ENCODE data around the gene DDX56. TPM values are rescaled to one million over a fixed set of nuclear protein-coding genes. Genes with fewer than 3 reads are reported as not detected.
A peak's percentile ranks its signal among the peaks of the same experiment; 100 is the strongest.

The DDX56 gene, protein sequence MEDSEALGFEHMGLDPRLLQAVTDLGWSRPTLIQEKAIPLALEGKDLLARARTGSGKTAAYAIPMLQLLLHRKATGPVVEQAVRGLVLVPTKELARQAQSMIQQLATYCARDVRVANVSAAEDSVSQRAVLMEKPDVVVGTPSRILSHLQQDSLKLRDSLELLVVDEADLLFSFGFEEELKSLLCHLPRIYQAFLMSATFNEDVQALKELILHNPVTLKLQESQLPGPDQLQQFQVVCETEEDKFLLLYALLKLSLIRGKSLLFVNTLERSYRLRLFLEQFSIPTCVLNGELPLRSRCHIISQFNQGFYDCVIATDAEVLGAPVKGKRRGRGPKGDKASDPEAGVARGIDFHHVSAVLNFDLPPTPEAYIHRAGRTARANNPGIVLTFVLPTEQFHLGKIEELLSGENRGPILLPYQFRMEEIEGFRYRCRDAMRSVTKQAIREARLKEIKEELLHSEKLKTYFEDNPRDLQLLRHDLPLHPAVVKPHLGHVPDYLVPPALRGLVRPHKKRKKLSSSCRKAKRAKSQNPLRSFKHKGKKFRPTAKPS
- 10 to 100 TPM in 11 of 12 donors, not detected in 1; 28.0 to 62.6 (median 48.9) TPM for polyA plus RNA-seq (ENCODE audit: insufficient read length in 12 of 12)
- long read RNA-seq, donor 1, transcript DDX56-201 (14 exons, 2,336 nt): major isoform, 5 of 11 reads
- long read RNA-seq, donor 1, partial matches to known transcripts: 6 of 11 reads
- long read RNA-seq, donor 1, other reads (novel, unspliced or antisense): 0 of 11 reads
- long read RNA-seq, donor 2, transcript DDX56-201 (14 exons, 2,336 nt): major isoform, 14 of 15 reads
- long read RNA-seq, donor 2, partial matches to known transcripts: 0 of 15 reads
- long read RNA-seq, donor 2, other reads (novel, unspliced or antisense): 0 of 15 reads
- long read RNA-seq, donor 3, partial matches to known transcripts: 0 of 2 reads
- long read RNA-seq, donor 3, other reads (novel, unspliced or antisense): 0 of 2 reads
- long read RNA-seq, donor 4, partial matches to known transcripts: 0 of 4 reads
- long read RNA-seq, donor 4, other reads (novel, unspliced or antisense): 0 of 4 reads
- long read RNA-seq, donor 5, transcript DDX56-201 (14 exons, 2,336 nt): major isoform, 18 of 35 reads
- long read RNA-seq, donor 5, partial matches to known transcripts: 15 of 35 reads
- long read RNA-seq, donor 5, other reads (novel, unspliced or antisense): 0 of 35 reads
- long read RNA-seq, donor 6, transcript DDX56-201 (14 exons, 2,336 nt): major isoform, 5 of 5 reads
- long read RNA-seq, donor 6, partial matches to known transcripts: 0 of 5 reads
- long read RNA-seq, donor 6, other reads (novel, unspliced or antisense): 0 of 5 reads
- long read RNA-seq, donor 7, transcript DDX56-201 (14 exons, 2,336 nt): major isoform, 7 of 7 reads
- long read RNA-seq, donor 7, partial matches to known transcripts: 0 of 7 reads
- long read RNA-seq, donor 7, other reads (novel, unspliced or antisense): 0 of 7 reads
- long read RNA-seq, donor 8, transcript DDX56-201 (14 exons, 2,336 nt): major isoform, 11 of 27 reads
- long read RNA-seq, donor 8, partial matches to known transcripts: 15 of 27 reads
- long read RNA-seq, donor 8, other reads (novel, unspliced or antisense): 0 of 27 reads
- long read RNA-seq, donor 9, partial matches to known transcripts: 5 of 8 reads
- long read RNA-seq, donor 9, other reads (novel, unspliced or antisense): 0 of 8 reads
- long read RNA-seq, donor 10, transcript DDX56-201 (14 exons, 2,336 nt): major isoform, 7 of 10 reads
- long read RNA-seq, donor 10, partial matches to known transcripts: 0 of 10 reads
- long read RNA-seq, donor 10, other reads (novel, unspliced or antisense): 0 of 10 reads
- long read RNA-seq, donor 11, transcript DDX56-201 (14 exons, 2,336 nt): major isoform, 11 of 12 reads
- long read RNA-seq, donor 11, partial matches to known transcripts: 0 of 12 reads
- long read RNA-seq, donor 11, other reads (novel, unspliced or antisense): 0 of 12 reads

GRCh38 chr7:44573464-44574286, at the start of gene DDX56:
Gene DDX56, minus strand, starts transcription at chr7:44573908. Its CDS starts 13 bp downstream, at chr7:44573895.
- peak; percentile 96 for DNase-seq

- DNase-seq: no peak
These were observed 48.8 kb upstream of the DDX56 start for GRCh38 chr7:44622342-44623151.

DNA sequence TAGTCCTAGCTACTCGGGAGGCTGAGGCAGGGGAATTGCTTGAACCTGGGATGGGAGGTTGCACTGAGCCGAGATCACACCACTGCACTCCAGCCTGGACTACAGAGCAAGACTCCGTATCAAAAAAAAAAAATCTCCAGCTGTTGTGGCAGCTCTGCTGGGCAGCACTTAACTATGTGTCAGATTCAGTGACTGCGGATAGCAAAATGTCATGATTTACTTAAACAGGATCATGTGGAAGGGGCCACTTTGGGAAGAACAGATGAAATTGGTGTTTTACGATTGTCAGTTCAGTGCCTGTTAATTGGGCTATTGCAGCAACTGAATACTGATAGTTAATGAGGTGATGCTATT, 48.0 kb upstream of the DDX56 start:
- no peak for DNase-seq

DNA sequence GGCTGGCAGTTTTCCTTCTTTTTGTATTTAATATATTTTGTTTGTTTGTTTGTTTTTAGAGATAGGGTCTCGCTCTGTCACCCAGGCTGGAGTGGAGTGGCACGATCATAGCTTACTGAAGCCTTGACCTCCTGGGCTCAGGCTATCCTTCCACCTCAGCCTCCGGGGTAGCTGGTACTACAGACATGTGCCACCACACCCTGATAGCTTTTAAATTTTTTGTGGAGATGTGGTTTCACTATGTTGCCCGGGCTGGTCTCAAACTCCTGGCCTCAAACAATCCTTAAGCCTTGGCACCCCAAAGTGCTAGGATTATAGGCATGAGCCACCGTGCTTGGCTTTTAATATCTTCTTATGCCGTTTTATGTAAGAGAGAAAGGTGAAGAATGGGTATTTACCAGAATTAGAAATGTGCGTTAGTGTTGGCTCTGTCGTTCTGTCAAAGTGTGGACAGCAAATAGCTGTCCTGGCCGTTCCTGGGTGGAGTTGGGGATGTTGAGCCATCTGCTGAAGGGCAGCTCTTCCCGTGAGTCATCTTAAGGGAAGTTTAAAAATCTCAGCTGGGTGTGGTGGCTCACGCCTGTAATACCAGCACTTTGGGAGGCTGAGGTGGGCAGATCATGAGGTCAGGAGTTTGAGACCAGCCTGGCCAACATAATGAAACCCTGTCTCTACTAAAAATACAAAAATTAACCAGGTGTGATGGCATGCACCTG, 47.5 kb upstream of the DDX56 start:
- DNase-seq: no peak

GRCh38 chr7:44618753-44619152, 45.0 kb upstream of the DDX56 start:
- no peak for DNase-seq

- DNase-seq: no peak
These were observed 44.3 kb upstream of the DDX56 start for GRCh38 chr7:44618045-44618444.

GRCh38 chr7:44617225-44617890, 43.6 kb upstream of the DDX56 start:
- no peak for DNase-seq

- DNase-seq: no peak
These were observed 42.8 kb upstream of the DDX56 start for GRCh38 chr7:44616545-44616944.

- no peak for DNase-seq
These were observed 42.1 kb upstream of the DDX56 start for GRCh38 chr7:44615793-44616192.

GRCh38 chr7:44615149-44615611, 41.5 kb upstream of the DDX56 start:
- DNase-seq: no peak

- no peak for DNase-seq
These were observed 36.1 kb upstream of the DDX56 start for GRCh38 chr7:44609829-44610228.

- DNase-seq: no peak
These were observed 35.4 kb upstream of the DDX56 start for GRCh38 chr7:44608916-44609648.

DNA sequence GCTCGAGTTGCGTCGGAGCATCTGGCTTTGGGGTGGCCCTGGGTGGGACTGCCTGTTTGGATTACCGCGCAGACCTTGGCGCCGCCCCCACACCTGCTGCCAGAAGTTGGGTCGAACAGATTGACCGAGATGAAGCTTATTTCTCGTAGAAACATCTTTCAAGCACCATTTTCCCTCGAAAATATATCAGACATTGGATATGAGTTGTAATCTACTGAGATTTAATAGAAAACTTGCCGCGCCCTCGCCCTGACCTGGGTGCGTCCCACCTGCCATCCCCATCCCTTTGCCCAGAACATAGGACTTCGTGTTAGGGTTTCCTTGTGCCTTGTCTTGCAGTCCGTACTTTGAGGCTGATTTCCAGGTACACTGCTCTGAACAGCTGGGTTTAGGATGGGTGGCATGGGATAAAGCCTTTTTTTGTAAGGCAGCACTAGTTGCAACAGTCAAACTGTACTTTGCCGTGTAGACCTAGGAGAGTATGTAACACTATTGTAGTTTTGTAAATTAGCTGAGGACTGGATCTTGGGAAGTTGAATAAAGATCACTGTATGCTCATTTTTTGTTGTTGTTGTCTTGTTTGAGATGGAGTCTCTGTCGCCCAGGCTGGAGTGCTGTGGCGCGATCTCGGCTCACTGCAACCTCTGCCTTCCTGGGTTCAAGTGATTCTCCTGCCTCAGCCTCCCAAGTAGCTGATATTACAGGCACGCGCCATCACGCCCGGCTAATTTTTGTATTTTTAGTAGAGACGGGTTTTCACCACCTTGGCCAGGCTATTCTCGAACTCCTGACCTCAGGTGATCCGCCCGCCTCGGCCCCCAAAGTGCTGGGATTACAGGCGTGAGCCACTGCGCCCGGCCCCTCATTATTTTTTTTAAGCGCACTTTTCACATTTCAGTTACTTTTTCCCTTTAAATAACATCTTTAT, 33.7 kb upstream of the DDX56 start:
- no peak for DNase-seq

- DNase-seq: peak; percentile 100
These were observed 32.8 kb upstream of the DDX56 start, which contains the start of gene OGDH for GRCh38 chr7:44606341-44607140. Gene OGDH, plus strand, starts transcription at chr7:44606627. Its CDS starts 17,717 bp downstream, at chr7:44624344.
